ENCODE data around the gene STX11. TPM values are rescaled to one million over a fixed set of nuclear protein-coding genes. Genes with fewer than 3 reads are reported as not detected.
"Not testable (repeated sequence)": the region's sequence is repeated elsewhere in the genome, so short reads cannot be mapped to it uniquely, and the experiment has no call there.

STX11 gene
- total and polyA plus RNA-seq, 2 experiments from 2014 or later, result 1.1 to 2.2 TPM

DNA sequence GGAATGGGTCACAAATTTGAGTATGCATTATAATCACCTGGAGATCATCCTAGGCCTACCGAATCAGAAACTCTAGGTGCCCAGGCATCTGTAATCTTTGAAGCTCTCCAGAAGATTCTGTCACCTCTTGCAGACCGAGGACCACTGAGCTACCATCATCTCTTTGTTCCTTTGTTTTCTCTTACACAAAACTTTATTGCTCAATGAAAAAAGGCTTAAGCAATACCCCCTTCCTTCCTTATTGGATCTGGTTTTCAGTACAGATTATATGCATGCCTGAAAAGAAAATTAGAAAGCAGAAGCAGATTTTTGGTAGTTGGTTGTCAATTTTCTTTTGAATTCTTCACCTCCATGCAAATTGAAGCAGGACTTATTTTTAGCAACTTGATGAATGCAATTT lies 31.3 kb downstream of the STX11 start:
- Histone ChIP-seq H3K4me1 (ENCODE audit: insufficient read depth) (no peaks in the 10 kb centered on the region), H3K27me3 (replicated peaks; ENCODE audit: insufficient read depth) (no peaks in the 10 kb centered on the region), H3K4me3 (no peak overlapping the region), H3K9ac (no peak overlapping the region), H2AFZ (no peak overlapping the region), H3K9me3 (ENCODE audit: low read depth) (no peaks in the 10 kb centered on the region), H4K20me1 (ENCODE audit: insufficient read depth) (no peaks in the 10 kb centered on the region; the same call in 1 of the 2 replicates), H3K79me2 (ENCODE audit: insufficient read depth) (no peaks in the 10 kb centered on the region), H3F3A (ENCODE audit: insufficient read depth) (no peaks in the 10 kb centered on the region), H3K36me3 (ENCODE audit: low read depth) (no peaks in the 10 kb centered on the region), H3K9me2 (ENCODE audit: insufficient read depth) (no peaks in the 10 kb centered on the region), H3K4me2 (ENCODE audit: unreplicated experiment) (no peak overlapping the region), H3K27ac (no peak overlapping the region)
- no peak for DNase-seq
- in situ Hi-C loops (cut with MboI), result no loop called here
- TF ChIP-seq EZH2phosphoT487 (IDR thresholded peaks at IDR 0.05; ENCODE audit: insufficient read depth, low read depth) (no peak), EZH2 (IDR thresholded peaks at IDR 0.05; ENCODE audit: insufficient read depth, poor library complexity, severe bottlenecking) (no peak)
- WGBS, 2 experiments (ENCODE audit: low coverage in 1 of 2, low lambda C conversion rate in 2 of 2, missing lambda C conversion rate in 2 of 2), result 54 to 66% methylated on average over 2 of the region's 2 CpGs

GRCh38 chr6:144184186-144184585 lies 33.9 kb downstream of the STX11 start:
- H3K9me2 ChIP-seq (ENCODE audit: insufficient read depth); H2AFZ ChIP-seq; H3K9ac ChIP-seq; H3K4me2 ChIP-seq (ENCODE audit: unreplicated experiment); DNase-seq; H3K4me3 ChIP-seq; H3K9me3 ChIP-seq (ENCODE audit: low read depth); H3F3A ChIP-seq (ENCODE audit: insufficient read depth); H3K36me3 ChIP-seq (ENCODE audit: low read depth); H4K20me1 ChIP-seq (ENCODE audit: insufficient read depth); H3K27ac ChIP-seq; H3K79me2 ChIP-seq (ENCODE audit: insufficient read depth); in situ Hi-C loops (cut with MboI); H3K27me3 ChIP-seq (replicated peaks; ENCODE audit: insufficient read depth); H3K4me1 ChIP-seq (ENCODE audit: insufficient read depth): not testable (repeated sequence)
- whole genome bisulfite sequencing, 2 experiments (ENCODE audit: low coverage in 1 of 2, low lambda C conversion rate in 2 of 2, missing lambda C conversion rate in 2 of 2), result 84 to 86% methylated on average over 1 of the region's 1 CpG

- TF ChIP-seq EZH2 (IDR thresholded peaks at IDR 0.05; ENCODE audit: insufficient read depth, poor library complexity, severe bottlenecking) (no peak), EZH2phosphoT487 (IDR thresholded peaks at IDR 0.05; ENCODE audit: insufficient read depth, low read depth) (no peak)
- Histone ChIP-seq H3K9me3 (ENCODE audit: low read depth) (no peaks in the 10 kb centered on the region), H3K27me3 (replicated peaks; ENCODE audit: insufficient read depth) (no peaks in the 10 kb centered on the region), H4K20me1 (ENCODE audit: insufficient read depth) (no peaks in the 10 kb centered on the region; the same call in 1 of the 2 replicates), H3K36me3 (ENCODE audit: low read depth) (no peaks in the 10 kb centered on the region), H3K4me1 (ENCODE audit: insufficient read depth) (no peaks in the 10 kb centered on the region), H3K9me2 (ENCODE audit: insufficient read depth) (no peaks in the 10 kb centered on the region), H3K4me3 (no peak overlapping the region), H2AFZ (no peak overlapping the region), H3F3A (ENCODE audit: insufficient read depth) (peaks cover 7% of the 10 kb centered on the region; the same call in 1 of the 2 replicates), H3K79me2 (ENCODE audit: insufficient read depth) (no peaks in the 10 kb centered on the region), H3K4me2 (ENCODE audit: unreplicated experiment) (no peak overlapping the region), H3K27ac (no peak overlapping the region), H3K9ac (no peak overlapping the region)
- peak; percentile 10 for DNase-seq
- 76 to 81% methylated on average over 4 of the region's 4 CpGs for WGBS, 2 experiments (ENCODE audit: low coverage in 1 of 2, low lambda C conversion rate in 2 of 2, missing lambda C conversion rate in 2 of 2)
- in situ Hi-C loops (cut with MboI), result no loop called here
These were observed 35.0 kb downstream of the STX11 start for GRCh38 chr6:144185133-144185836.

DNA sequence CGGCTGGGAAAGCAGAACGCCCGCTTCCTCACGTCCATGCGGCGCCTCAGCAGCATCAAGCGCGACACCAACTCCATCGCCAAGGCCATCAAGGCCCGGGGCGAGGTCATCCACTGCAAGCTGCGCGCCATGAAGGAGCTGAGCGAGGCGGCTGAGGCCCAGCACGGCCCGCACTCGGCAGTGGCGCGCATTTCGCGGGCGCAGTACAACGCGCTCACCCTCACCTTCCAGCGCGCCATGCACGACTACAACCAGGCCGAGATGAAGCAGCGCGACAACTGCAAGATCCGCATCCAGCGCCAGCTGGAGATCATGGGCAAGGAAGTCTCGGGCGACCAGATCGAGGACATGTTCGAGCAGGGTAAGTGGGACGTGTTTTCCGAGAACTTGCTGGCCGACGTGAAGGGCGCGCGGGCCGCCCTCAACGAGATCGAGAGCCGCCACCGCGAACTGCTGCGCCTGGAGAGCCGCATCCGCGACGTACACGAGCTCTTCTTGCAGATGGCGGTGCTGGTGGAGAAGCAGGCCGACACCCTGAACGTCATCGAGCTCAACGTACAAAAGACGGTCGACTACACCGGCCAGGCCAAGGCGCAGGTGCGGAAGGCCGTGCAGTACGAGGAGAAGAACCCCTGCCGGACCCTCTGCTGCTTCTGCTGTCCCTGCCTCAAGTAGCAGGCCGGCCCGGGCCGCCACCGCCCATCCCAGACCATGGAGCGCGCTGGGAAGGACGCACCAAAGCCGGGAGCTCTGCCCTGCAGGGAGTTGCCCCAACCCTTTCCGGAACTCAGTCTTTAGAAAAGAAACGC lies 36.7 kb downstream of the STX11 start:
- no peak overlapping the region for H3K9ac ChIP-seq
- no peaks in the 10 kb centered on the region for H3K9me3 ChIP-seq (ENCODE audit: low read depth)
- H3K4me1 ChIP-seq (ENCODE audit: insufficient read depth), result 0 out of 2 replicates have a peak, but pooled peaks cover 6% of the 10 kb centered on the region
- no peak for DNase-seq
- H3K27me3 ChIP-seq (replicated peaks; ENCODE audit: insufficient read depth), result no peaks in the 10 kb centered on the region
- in situ Hi-C loops (cut with MboI), result no loop called here
- WGBS, 2 experiments (ENCODE audit: low coverage in 1 of 2, low lambda C conversion rate in 2 of 2, missing lambda C conversion rate in 2 of 2), result 84 to 85% methylated on average over 68 to 79 of the region's 79 CpGs
- TF ChIP-seq EZH2 (IDR thresholded peaks at IDR 0.05; ENCODE audit: insufficient read depth, poor library complexity, severe bottlenecking) (no peak), EZH2phosphoT487 (IDR thresholded peaks at IDR 0.05; ENCODE audit: insufficient read depth, low read depth) (no peak)
- no peak overlapping the region for H3K27ac ChIP-seq
- no peak overlapping the region for H3K4me3 ChIP-seq
- H3K9me2 ChIP-seq (ENCODE audit: insufficient read depth), result no peaks in the 10 kb centered on the region
- H3K36me3 ChIP-seq (ENCODE audit: low read depth), result no peaks in the 10 kb centered on the region
- H2AFZ ChIP-seq, result no peak overlapping the region
- H3K4me2 ChIP-seq (ENCODE audit: unreplicated experiment), result no peak overlapping the region
- H3K79me2 ChIP-seq (ENCODE audit: insufficient read depth), result no peaks in the 10 kb centered on the region
- H4K20me1 ChIP-seq (ENCODE audit: insufficient read depth), result no peaks in the 10 kb centered on the region
- H3F3A ChIP-seq (ENCODE audit: insufficient read depth), result peaks cover 16% of the 10 kb centered on the region

All from GM23248 (cell line).